Neural crest cell (in vitro differentiated cells): ENCODE data around the gene ABHD16A. TPM values are rescaled to one million over a fixed set of nuclear protein-coding genes. Genes with fewer than 3 reads are reported as not detected.
A peak's percentile ranks its signal among the peaks of the same experiment; 100 is the strongest.

Source experiments
- DNase-seq: peaks from one replicate; pipeline ENCODE4 v3.0.0; 2021; ENCODE audit warnings: low read depth, mixed read lengths, low spot score
- H3K27ac Mint-ChIP-seq: one replicate; pipeline ENCODE4 v1.8.0; 2021; ENCODE audit warnings: mild to moderate bottlenecking, mixed read lengths; ENCODE audit not compliant: unreplicated experiment
- H3K27me3 Mint-ChIP-seq: 2 replicates; pipeline ENCODE4 v1.8.0; 2021; ENCODE audit warnings: low read depth, mild to moderate bottlenecking, mixed read lengths
- H3K36me3 Mint-ChIP-seq: 2 replicates; pipeline ENCODE4 v1.8.0; 2021; ENCODE audit warnings: low read depth, mild to moderate bottlenecking, mixed read lengths
- H3K4me1 Mint-ChIP-seq: 2 replicates; pipeline ENCODE4 v1.8.0; 2021; ENCODE audit warnings: mixed read lengths
- H3K4me3 Mint-ChIP-seq: one replicate; pipeline ENCODE4 v1.8.0; 2021; ENCODE audit warnings: mild to moderate bottlenecking, mixed read lengths
- H3K9me3 Mint-ChIP-seq: 2 replicates; pipeline ENCODE4 v1.8.0; 2021; ENCODE audit warnings: mixed read lengths
- CTCF ChIP-seq: fragments of 200-600 bp; sonication (generic); conservative IDR thresholded peaks from 2 replicates; pipeline ENCODE4 v1.5.0; 2021; ENCODE audit warnings: antibody characterized with exemption, mild to moderate bottlenecking
- total RNA-seq: library from RNA; stranded (reverse); gene quantifications from 2 replicates; pipeline ENCODE4 v1.2.1, GENCODE V29; 2021

The ABHD16A gene
- total RNA-seq, 1 donor from 2014 or later = 73.6 TPM

GRCh38 chr6:31702405-31702818 lies 712 bp downstream of the ABHD16A start:
- H3K4me3 Mint-ChIP-seq = peak overlapping the region; percentile 94
- no peak for DNase-seq

GRCh38 chr6:31701666-31702404 lies 1.3 kb downstream of the ABHD16A start:
- no peaks in the 10 kb centered on the region for H3K27me3 Mint-ChIP-seq
- H3K4me3 Mint-ChIP-seq = peak overlapping the region; percentile 94
- no peak for DNase-seq
- H3K9me3 Mint-ChIP-seq = no peaks in the 10 kb centered on the region
- peak overlapping the region; percentile 91 for H3K27ac Mint-ChIP-seq
- TF ChIP-seq CTCF = no peak
- peaks cover 5% of the 10 kb centered on the region for H3K36me3 Mint-ChIP-seq
- peaks cover 20% of the 10 kb centered on the region for H3K4me1 Mint-ChIP-seq

More at GRCh38 chr6:31702405-31702818, 712 bp downstream of the ABHD16A start:
- H3K36me3 Mint-ChIP-seq = peaks cover 5% of the 10 kb centered on the region
- H3K27me3 Mint-ChIP-seq = no peaks in the 10 kb centered on the region
- TF ChIP-seq CTCF = no peak
- no peaks in the 10 kb centered on the region for H3K9me3 Mint-ChIP-seq
- H3K4me1 Mint-ChIP-seq = peaks cover 20% of the 10 kb centered on the region
- peak overlapping the region; percentile 91 for H3K27ac Mint-ChIP-seq

- Mint-ChIP-seq H3K4me3 (peak overlapping the region; percentile 94), H3K27me3 (no peaks in the 10 kb centered on the region), H3K27ac (no peak overlapping the region), H3K4me1 (peaks cover 20% of the 10 kb centered on the region), H3K36me3 (peaks cover 5% of the 10 kb centered on the region), H3K9me3 (no peaks in the 10 kb centered on the region)
- no peak for DNase-seq
- no peak for TF ChIP-seq CTCF
Measured at GRCh38 chr6:31700740-31701401, 2.3 kb downstream of the ABHD16A start.

- TF ChIP-seq CTCF = no peak
- Mint-ChIP-seq H3K27ac (no peak overlapping the region), H3K27me3 (no peaks in the 10 kb centered on the region), H3K4me3 (peak overlapping the region; percentile 3), H3K4me1 (peaks cover 15% of the 10 kb centered on the region), H3K36me3 (peaks cover 8% of the 10 kb centered on the region), H3K9me3 (no peaks in the 10 kb centered on the region)
- DNase-seq = no peak
Measured at GRCh38 chr6:31697555-31697954, 5.6 kb downstream of the ABHD16A start.

GRCh38 chr6:31693535-31693934 lies 9.6 kb downstream of the ABHD16A start:
- Mint-ChIP-seq H3K27ac (no peak overlapping the region), H3K4me3 (no peak overlapping the region), H3K36me3 (peaks cover 8% of the 10 kb centered on the region), H3K27me3 (no peaks in the 10 kb centered on the region), H3K9me3 (no peaks in the 10 kb centered on the region), H3K4me1 (no peaks in the 10 kb centered on the region)
- TF ChIP-seq CTCF = no peak
- DNase-seq = no peak
